H9 (cell line): Measurements from ENCODE around the gene CEP41. TPM values are rescaled to one million over a fixed set of nuclear protein-coding genes. Genes with fewer than 3 reads are reported as not detected.

Experiments used
- DNase-seq: peaks from one replicate; pipeline ENCODE4 v3.0.0-alpha.2; 2017
- H2AFZ ChIP-seq: one replicate; pipeline ENCODE4 v1.6.1; 2013; ENCODE audit warnings: mild to moderate bottlenecking, low read length, control low read depth, moderate library complexity
- H2AK5ac ChIP-seq: 2 replicates; pipeline ENCODE4 v1.6.1; 2013; ENCODE audit warnings: low read length, control low read depth, mixed read lengths; ENCODE audit not compliant: insufficient read length
- H2BK120ac ChIP-seq: one replicate; pipeline ENCODE4 v1.6.1; 2013; ENCODE audit warnings: low read depth, mild to moderate bottlenecking, low read length, control low read depth, inconsistent platforms; ENCODE audit not compliant: poor library complexity, severe bottlenecking
- H2BK12ac ChIP-seq: 2 replicates; pipeline ENCODE4 v1.6.1; 2013; ENCODE audit warnings: low read length, control low read depth, mixed read lengths, low read depth; ENCODE audit not compliant: insufficient read length
- H2BK15ac ChIP-seq: 2 replicates; pipeline ENCODE4 v1.6.1; 2013; ENCODE audit warnings: low read depth, low read length, control low read depth
- H2BK20ac ChIP-seq: one replicate; pipeline ENCODE4 v1.6.1; 2013; ENCODE audit warnings: low read depth, mild to moderate bottlenecking, low read length, control low read depth, inconsistent platforms; ENCODE audit not compliant: poor library complexity, severe bottlenecking
- H2BK5ac ChIP-seq: 2 replicates; pipeline ENCODE4 v1.6.1; 2013; ENCODE audit warnings: low read length, control low read depth, mixed read lengths; ENCODE audit not compliant: insufficient read length
- H3K14ac ChIP-seq: 2 replicates; pipeline ENCODE4 v1.6.1; 2013; ENCODE audit warnings: low read length, control low read depth; ENCODE audit not compliant: insufficient read depth
- H3K18ac ChIP-seq: 2 replicates; pipeline ENCODE4 v1.6.1; 2013; ENCODE audit warnings: low read depth, mild to moderate bottlenecking, mixed read lengths, low read length, control low read depth; ENCODE audit not compliant: insufficient read length
- H3K23ac ChIP-seq: 2 replicates; pipeline ENCODE4 v1.6.1; 2013; ENCODE audit warnings: low read length, control low read depth, mixed read lengths, low read depth; ENCODE audit not compliant: insufficient read length
- H3K23me2 ChIP-seq: 2 replicates; pipeline ENCODE4 v1.6.1; 2013; ENCODE audit warnings: low read depth, mild to moderate bottlenecking, mixed read lengths, low read length, control low read depth; ENCODE audit not compliant: insufficient read length, poor library complexity, severe bottlenecking
- H3K27ac ChIP-seq: 2 replicates; pipeline ENCODE4 v1.5.1; 2013; ENCODE audit warnings: low read length, control low read depth, mixed read lengths, low read depth; ENCODE audit not compliant: insufficient read length
- H3K27me3 ChIP-seq: 2 replicates; pipeline ENCODE4 v1.6.1; 2013; ENCODE audit warnings: low read length, control low read depth, inconsistent platforms; ENCODE audit not compliant: insufficient read depth
- H3K4ac ChIP-seq: 2 replicates; pipeline ENCODE4 v1.6.1; 2013; ENCODE audit warnings: low read depth, mild to moderate bottlenecking, control low read depth, inconsistent platforms, low read length, moderate library complexity
- H3K4me1 ChIP-seq: 2 replicates; pipeline ENCODE4 v1.6.1; 2013; ENCODE audit warnings: low read length, control low read depth, inconsistent platforms; ENCODE audit not compliant: insufficient read depth
- H3K4me2 ChIP-seq: 2 replicates; pipeline ENCODE4 v1.6.1; 2013; ENCODE audit warnings: low read length, control low read depth, mixed read lengths; ENCODE audit not compliant: insufficient read length, insufficient read depth
- H3K56ac ChIP-seq: 2 replicates; pipeline ENCODE4 v1.6.1; 2013; ENCODE audit warnings: low read depth, mild to moderate bottlenecking, mixed read lengths, low read length, control low read depth; ENCODE audit not compliant: insufficient read length
- H3K79me1 ChIP-seq: 2 replicates; pipeline ENCODE4 v1.6.1; 2013; ENCODE audit warnings: low read depth, mild to moderate bottlenecking, moderate library complexity, low read length, control low read depth, inconsistent platforms; ENCODE audit not compliant: insufficient read depth, poor library complexity, severe bottlenecking
- H3K79me2 ChIP-seq: 2 replicates; pipeline ENCODE4 v1.6.1; 2013; ENCODE audit warnings: low read length, control low read depth, inconsistent platforms; ENCODE audit not compliant: insufficient read depth
- H3K9ac ChIP-seq: 2 replicates; pipeline ENCODE4 v1.6.1; 2013; ENCODE audit warnings: low read length, control low read depth, mixed read lengths; ENCODE audit not compliant: insufficient read length; ENCODE audit errors: extremely low read depth
- H3K9me3 ChIP-seq: one replicate; pipeline ENCODE4 v1.6.1; 2013; ENCODE audit warnings: low read depth, low read length, inconsistent platforms; ENCODE audit not compliant: control insufficient read depth
- H3T11ph ChIP-seq: one replicate; pipeline ENCODE4 v1.6.1; 2013; ENCODE audit warnings: mild to moderate bottlenecking, low read length, control low read depth, inconsistent platforms
- H4K20me1 ChIP-seq: one replicate; pipeline ENCODE4 v1.6.1; 2013; ENCODE audit not compliant: control insufficient read depth, insufficient read length, insufficient read depth
- H4K5ac ChIP-seq: 2 replicates; pipeline ENCODE4 v1.6.1; 2013; ENCODE audit warnings: low read depth, mild to moderate bottlenecking, mixed read lengths, low read length, control low read depth; ENCODE audit not compliant: insufficient read length
- H4K8ac ChIP-seq: replicated peaks from 2 replicates; pipeline ENCODE4 v1.6.1; 2013; ENCODE audit warnings: low read length, control low read depth, mixed read lengths, low read depth; ENCODE audit not compliant: insufficient read length
- H4K91ac ChIP-seq: 2 replicates; pipeline ENCODE4 v1.6.1; 2013; ENCODE audit warnings: low read depth, mild to moderate bottlenecking, moderate library complexity, mixed read lengths, low read length, control low read depth; ENCODE audit not compliant: insufficient read length
- H3K27ac Mint-ChIP-seq, 3 experiments: 2 replicates in 2 of 3; 3 replicates in 1 of 3; pipeline ENCODE4 v1.8.0; 2020 to 2021; ENCODE audit warnings: mixed read lengths in 3 of 3, mild to moderate bottlenecking in 1 of 3, moderate library complexity in 1 of 3
- H3K27me3 Mint-ChIP-seq: 2 replicates; pipeline ENCODE4 v1.8.0; 2021; ENCODE audit warnings: low read depth, mild to moderate bottlenecking, moderate library complexity, mixed read lengths
- H3K36me3 Mint-ChIP-seq, 3 experiments: 2 replicates in 2 of 3; 3 replicates in 1 of 3; pipeline ENCODE4 v1.8.0; 2020 to 2021; ENCODE audit warnings: low read depth in 3 of 3, mixed read lengths in 3 of 3; ENCODE audit not compliant: insufficient read depth in 1 of 3
- H3K4me1 Mint-ChIP-seq, 2 experiments: 2 replicates each; pipeline ENCODE4 v1.8.0; 2020; ENCODE audit warnings: mixed read lengths in 2 of 2
- H3K4me3 Mint-ChIP-seq, 2 experiments: 2 replicates in 1 of 2; 3 replicates in 1 of 2; pipeline ENCODE4 v1.8.0; 2020 to 2021; ENCODE audit warnings: mild to moderate bottlenecking in 2 of 2, mixed read lengths in 2 of 2, moderate library complexity in 1 of 2
- H3K9me3 Mint-ChIP-seq, 2 experiments: 2 replicates in 1 of 2; 3 replicates in 1 of 2; pipeline ENCODE4 v1.8.0; 2020; ENCODE audit warnings: mild to moderate bottlenecking in 2 of 2, mixed read lengths in 2 of 2, moderate library complexity in 1 of 2
- WGBS: extraction: QIAGEN DNeasy Blood & Tissue Kit; methylation state at CpG from one replicate; pipeline ENCODE4 v1.1.7; 2013; ENCODE audit warnings: missing lambda C conversion rate, low lambda C conversion rate, mixed read lengths; ENCODE audit not compliant: insufficient read length; ENCODE audit errors: extremely low coverage; 5-methylcytosine and 5-hydroxymethylcytosine counted together
- total RNA-seq: library from RNA; stranded (reverse); gene quantifications from 2 replicates; pipeline ENCODE4 v1.2.1, GENCODE V29; 2021
- TF ChIP-seq, protein P1 (sequence below): fragments of 200-600 bp; sonication (generic); conservative IDR thresholded peaks from 3 replicates; pipeline ENCODE4 v1.8.0; 2021; ENCODE audit warnings: antibody characterized with exemption, mild to moderate bottlenecking

Gene CEP41
- total RNA-seq, 1 experiment from 2014 or later = 9.7 TPM

DNA sequence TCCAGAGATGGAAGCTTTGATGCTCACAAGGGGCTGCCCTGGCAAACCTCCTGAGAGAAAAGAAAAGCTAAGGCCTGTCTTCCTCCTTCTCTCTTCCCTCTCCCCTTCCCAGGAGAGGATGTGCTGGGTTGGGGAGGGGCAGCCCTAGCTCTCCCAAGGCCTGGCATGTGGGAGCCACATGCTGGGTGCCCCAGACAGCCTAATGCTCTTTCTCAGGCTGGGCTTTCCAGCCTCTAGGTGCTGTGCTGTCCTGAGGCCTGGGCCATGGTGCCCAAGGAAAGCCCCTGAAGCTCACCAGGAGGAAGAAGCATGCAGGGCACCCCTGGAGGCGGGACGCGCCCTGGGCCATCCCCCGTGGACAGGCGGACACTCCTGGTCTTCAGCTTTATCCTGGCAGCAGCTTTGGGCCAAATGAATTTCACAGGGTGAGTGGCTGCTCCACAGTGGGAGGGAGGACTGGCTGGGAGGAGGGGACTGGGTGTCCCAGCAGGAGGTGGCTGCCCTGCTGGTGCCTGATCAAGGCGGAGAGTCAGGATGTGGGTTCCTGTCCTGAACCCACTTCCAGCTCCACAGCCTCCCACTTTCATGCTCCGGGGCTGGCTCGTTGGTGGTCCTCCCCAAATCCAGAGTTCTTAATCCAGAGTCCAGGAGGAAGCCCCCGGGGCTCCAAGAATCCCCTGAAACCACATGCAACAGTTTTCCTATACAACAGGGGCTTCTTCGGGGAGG lies 94.5 kb downstream of the CEP41 start:
- H2BK20ac ChIP-seq = no peak overlapping the region
- H3K4me1 Mint-ChIP-seq = peaks cover 35 to 40% of the 10 kb centered on the region in 2 experiments
- no peak overlapping the region for H3K27ac ChIP-seq

More for the DNA sequence above, 94.5 kb downstream of the CEP41 start:
- no peak overlapping the region for H3K9ac ChIP-seq
- H3K56ac ChIP-seq = no peak overlapping the region
- H2BK15ac ChIP-seq = no peak overlapping the region
- H3K4ac ChIP-seq = no peak overlapping the region
- H2AK5ac ChIP-seq = no peak overlapping the region
- no peak overlapping the region for H4K8ac ChIP-seq
- no peaks in the 10 kb centered on the region for H3K23me2 ChIP-seq
- Mint-ChIP-seq H3K9me3 (no peaks in the 10 kb centered on the region; a peak in 1 of 5 replicates), H3K36me3 (no peaks in the 10 kb centered on the region), H3K27me3 (peaks cover 5% of the 10 kb centered on the region), H3K27ac (no peak overlapping the region; a peak in 1 of 7 replicates), H3K4me3 (no peak overlapping the region)
- H2AFZ ChIP-seq = no peak overlapping the region
- H4K91ac ChIP-seq = no peak overlapping the region
- no peaks in the 10 kb centered on the region for H3K27me3 ChIP-seq
- TF ChIP-seq, protein P1, sequence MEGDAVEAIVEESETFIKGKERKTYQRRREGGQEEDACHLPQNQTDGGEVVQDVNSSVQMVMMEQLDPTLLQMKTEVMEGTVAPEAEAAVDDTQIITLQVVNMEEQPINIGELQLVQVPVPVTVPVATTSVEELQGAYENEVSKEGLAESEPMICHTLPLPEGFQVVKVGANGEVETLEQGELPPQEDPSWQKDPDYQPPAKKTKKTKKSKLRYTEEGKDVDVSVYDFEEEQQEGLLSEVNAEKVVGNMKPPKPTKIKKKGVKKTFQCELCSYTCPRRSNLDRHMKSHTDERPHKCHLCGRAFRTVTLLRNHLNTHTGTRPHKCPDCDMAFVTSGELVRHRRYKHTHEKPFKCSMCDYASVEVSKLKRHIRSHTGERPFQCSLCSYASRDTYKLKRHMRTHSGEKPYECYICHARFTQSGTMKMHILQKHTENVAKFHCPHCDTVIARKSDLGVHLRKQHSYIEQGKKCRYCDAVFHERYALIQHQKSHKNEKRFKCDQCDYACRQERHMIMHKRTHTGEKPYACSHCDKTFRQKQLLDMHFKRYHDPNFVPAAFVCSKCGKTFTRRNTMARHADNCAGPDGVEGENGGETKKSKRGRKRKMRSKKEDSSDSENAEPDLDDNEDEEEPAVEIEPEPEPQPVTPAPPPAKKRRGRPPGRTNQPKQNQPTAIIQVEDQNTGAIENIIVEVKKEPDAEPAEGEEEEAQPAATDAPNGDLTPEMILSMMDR = no peak
- no peak overlapping the region for H3K14ac ChIP-seq
- no peak overlapping the region for H2BK12ac ChIP-seq
- no peak for DNase-seq
- H2BK5ac ChIP-seq = no peak overlapping the region
- no peaks in the 10 kb centered on the region for H3K9me3 ChIP-seq
- H3K18ac ChIP-seq = no peak overlapping the region
- no peaks in the 10 kb centered on the region for H3K79me1 ChIP-seq
- no peak overlapping the region for H4K5ac ChIP-seq
- no peaks in the 10 kb centered on the region for H3K79me2 ChIP-seq
- no peaks in the 10 kb centered on the region for H4K20me1 ChIP-seq
- no peak overlapping the region for H3K23ac ChIP-seq
- no peak overlapping the region for H3T11ph ChIP-seq
- no peak overlapping the region for H3K4me2 ChIP-seq
- H2BK120ac ChIP-seq = no peak overlapping the region
- no CpG with 5 or more reads among the region's 10 CpGs for WGBS
- H3K4me1 ChIP-seq = peaks cover 7% of the 10 kb centered on the region
